GM12874 (cell line): ENCODE data around the gene C12orf76.

Experiments
- CTCF ChIP-seq: IDR thresholded peaks from 2 replicates; pipeline ENCODE4 v1.5.1; 2011; ENCODE audit warnings: low read depth, mild to moderate bottlenecking, control low read depth, low read length, moderate library complexity; ENCODE audit not compliant: insufficient read depth

C12orf76 gene

GRCh38 chr12:110048242-110049027 lies at the start of gene C12orf76:
Gene C12orf76 (minus strand): TSS chr12:110048522. CDS start chr12:110048495, 27 bp downstream.
- no peak for TF ChIP-seq CTCF

GRCh38 chr12:110093631-110094311 lies 45.4 kb upstream of the C12orf76 start:
- TF ChIP-seq CTCF, result no peak

GRCh38 chr12:110091136-110091711 lies 42.9 kb upstream of the C12orf76 start:
- TF ChIP-seq CTCF, result no peak

- no peak for TF ChIP-seq CTCF
Observed at GRCh38 chr12:110090266-110091135, 42.2 kb upstream of the C12orf76 start.

GRCh38 chr12:110088936-110089335 lies 40.6 kb upstream of the C12orf76 start:
- TF ChIP-seq CTCF, result no peak

- TF ChIP-seq CTCF, result no peak
Observed at GRCh38 chr12:110084314-110085015, 36.1 kb upstream of the C12orf76 start.
